HEK293T (cell line): ENCODE results near the gene TSEN54.

Experiments
- CTCF ChIA-PET: fragments of 350-600 bp; formaldehyde crosslinking; extraction: SDS; loops from one replicate; lab custom pipeline; 2021; ENCODE audit warnings: antibody characterized with exemption, inconsistent platforms; lab: Yijun Ruan, JAX
- POLR2A ChIA-PET: fragments of 350-600 bp; formaldehyde crosslinking; extraction: SDS; loops from one replicate; lab custom pipeline; 2020; ENCODE audit warnings: antibody characterized with exemption, inconsistent platforms; lab: Yijun Ruan, JAX
- DNase-seq: peaks from one replicate; pipeline ENCODE4 v3.0.0; 2012; ENCODE audit warnings: mixed read lengths; ENCODE audit errors: extremely low spot score
- ARNT ChIP-seq: fragments of 450-650 bp; IDR thresholded peaks from 2 replicates; pipeline ENCODE4 v1.6.1; 2017; ENCODE audit warnings: mild to moderate bottlenecking
- BHLHE40 ChIP-seq: fragments of 450-650 bp; IDR thresholded peaks from 2 replicates; pipeline ENCODE4 v1.6.1; 2016; ENCODE audit warnings: mild to moderate bottlenecking, moderate library complexity, borderline replicate concordance
- CTBP1 ChIP-seq: fragments of 450-650 bp; IDR thresholded peaks from 2 replicates; pipeline ENCODE4 v1.6.1; 2016; ENCODE audit warnings: borderline replicate concordance
- ELF4 ChIP-seq: fragments of 450-650 bp; IDR thresholded peaks from 2 replicates; pipeline ENCODE4 v1.6.1; 2017; ENCODE audit warnings: antibody characterized with exemption
- FOXA1 ChIP-seq: fragments of 450-650 bp; IDR thresholded peaks from 2 replicates; pipeline ENCODE4 v1.6.1; 2016; ENCODE audit warnings: mild to moderate bottlenecking
- FOXK2 ChIP-seq: fragments of 450-650 bp; IDR thresholded peaks from 2 replicates; pipeline ENCODE4 v1.6.1; 2016; ENCODE audit warnings: mild to moderate bottlenecking
- FOXM1 ChIP-seq: fragments of 450-650 bp; IDR thresholded peaks from 2 replicates; pipeline ENCODE4 v1.6.1; 2017; ENCODE audit warnings: mild to moderate bottlenecking, borderline replicate concordance
- HDGF ChIP-seq: fragments of 450-650 bp; IDR thresholded peaks from 2 replicates; pipeline ENCODE4 v1.6.1; 2017; ENCODE audit warnings: antibody characterized with exemption, borderline replicate concordance
- L3MBTL2 ChIP-seq: fragments of 450-650 bp; conservative IDR thresholded peaks from 2 replicates; pipeline ENCODE4 v1.6.1; 2016; ENCODE audit warnings: mild to moderate bottlenecking
- LEF1 ChIP-seq: fragments of 450-650 bp; IDR thresholded peaks from 2 replicates; pipeline ENCODE4 v1.6.1; 2017; ENCODE audit warnings: mild to moderate bottlenecking, borderline replicate concordance
- NFRKB ChIP-seq: fragments of 450-650 bp; IDR thresholded peaks from 2 replicates; pipeline ENCODE4 v1.6.1; 2016; ENCODE audit warnings: mild to moderate bottlenecking, moderate library complexity
- SP1 ChIP-seq: fragments of 450-650 bp; IDR thresholded peaks from 2 replicates; pipeline ENCODE4 v1.6.1; 2017
- SUZ12 ChIP-seq: fragments of 450-650 bp; IDR thresholded peaks from 2 replicates; pipeline ENCODE4 v1.6.1; 2016; ENCODE audit warnings: mild to moderate bottlenecking
- TARDBP ChIP-seq: fragments of 450-650 bp; IDR thresholded peaks from 2 replicates; pipeline ENCODE4 v1.6.1; 2016
- ZNF384 ChIP-seq: fragments of 450-650 bp; IDR thresholded peaks from 2 replicates; pipeline ENCODE4 v1.6.1; 2016
- TF ChIP-seq, protein P1 (sequence below): fragments of 450-650 bp; IDR thresholded peaks from 2 replicates; pipeline ENCODE4 v1.6.1; 2016

Gene TSEN54

DNA sequence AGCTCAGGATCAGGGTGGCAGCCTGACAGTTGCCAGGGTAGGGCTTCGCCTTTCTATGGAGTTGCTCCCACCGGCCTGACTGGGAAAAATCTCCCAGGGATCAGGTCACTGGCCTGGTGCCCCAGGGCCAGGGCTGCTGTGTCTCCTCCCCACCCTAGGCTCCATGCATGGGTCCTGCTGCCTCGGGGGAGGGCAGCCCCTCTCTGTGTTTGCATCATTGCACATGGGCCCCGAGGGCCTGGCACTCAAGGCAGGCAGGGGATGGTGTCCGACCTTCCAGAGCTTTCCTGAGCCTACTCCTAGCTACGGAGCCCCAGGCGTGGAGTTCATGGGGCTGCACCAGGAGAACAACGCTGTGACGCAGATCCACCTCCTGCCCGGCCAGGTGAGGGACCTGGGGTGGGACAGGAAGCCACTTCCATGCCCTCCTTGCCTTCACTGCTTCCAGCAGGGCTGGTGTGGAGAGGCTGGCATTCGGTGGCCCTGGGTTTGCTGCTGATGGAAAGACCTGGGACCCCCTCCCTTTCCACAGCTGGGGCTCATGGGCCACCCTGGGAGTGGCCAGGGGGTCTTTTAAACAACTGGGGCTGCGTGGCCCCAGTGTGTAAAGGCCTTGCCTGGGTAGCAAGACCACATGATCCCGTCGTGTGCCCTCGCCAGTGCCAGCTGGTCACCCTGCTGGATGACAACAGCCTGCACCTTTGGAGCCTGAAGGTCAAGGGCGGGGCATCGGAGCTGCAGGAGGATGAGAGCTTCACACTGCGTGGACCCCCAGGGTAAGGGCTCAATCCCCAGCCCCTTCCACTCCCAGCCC, 41.7 kb downstream of the TSEN54 start:
- DNase-seq, result no peak
- TF ChIP-seq FOXK2 (no peak), HDGF (no peak), FOXA1 (no peak), TARDBP (no peak), SP1 (no peak), FOXM1 (no peak), ZNF384 (no peak), SUZ12 (no peak), BHLHE40 (no peak), LEF1 (no peak), L3MBTL2 (no peak), CTBP1 (no peak), ELF4 (no peak), ARNT (no peak), NFRKB (no peak)
- TF ChIP-seq, protein P1, sequence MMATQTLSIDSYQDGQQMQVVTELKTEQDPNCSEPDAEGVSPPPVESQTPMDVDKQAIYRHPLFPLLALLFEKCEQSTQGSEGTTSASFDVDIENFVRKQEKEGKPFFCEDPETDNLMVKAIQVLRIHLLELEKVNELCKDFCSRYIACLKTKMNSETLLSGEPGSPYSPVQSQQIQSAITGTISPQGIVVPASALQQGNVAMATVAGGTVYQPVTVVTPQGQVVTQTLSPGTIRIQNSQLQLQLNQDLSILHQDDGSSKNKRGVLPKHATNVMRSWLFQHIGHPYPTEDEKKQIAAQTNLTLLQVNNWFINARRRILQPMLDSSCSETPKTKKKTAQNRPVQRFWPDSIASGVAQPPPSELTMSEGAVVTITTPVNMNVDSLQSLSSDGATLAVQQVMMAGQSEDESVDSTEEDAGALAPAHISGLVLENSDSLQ, result no peak
- ChIA-PET CTCF (interaction anchor here (0.8 to 1.0 kb wide), 2 partner anchors 33 to 43 kb away, joined by 3 to 4 read pairs; partner anchors contain the start of gene LLGL2), POLR2A (no interaction called here)

DNA sequence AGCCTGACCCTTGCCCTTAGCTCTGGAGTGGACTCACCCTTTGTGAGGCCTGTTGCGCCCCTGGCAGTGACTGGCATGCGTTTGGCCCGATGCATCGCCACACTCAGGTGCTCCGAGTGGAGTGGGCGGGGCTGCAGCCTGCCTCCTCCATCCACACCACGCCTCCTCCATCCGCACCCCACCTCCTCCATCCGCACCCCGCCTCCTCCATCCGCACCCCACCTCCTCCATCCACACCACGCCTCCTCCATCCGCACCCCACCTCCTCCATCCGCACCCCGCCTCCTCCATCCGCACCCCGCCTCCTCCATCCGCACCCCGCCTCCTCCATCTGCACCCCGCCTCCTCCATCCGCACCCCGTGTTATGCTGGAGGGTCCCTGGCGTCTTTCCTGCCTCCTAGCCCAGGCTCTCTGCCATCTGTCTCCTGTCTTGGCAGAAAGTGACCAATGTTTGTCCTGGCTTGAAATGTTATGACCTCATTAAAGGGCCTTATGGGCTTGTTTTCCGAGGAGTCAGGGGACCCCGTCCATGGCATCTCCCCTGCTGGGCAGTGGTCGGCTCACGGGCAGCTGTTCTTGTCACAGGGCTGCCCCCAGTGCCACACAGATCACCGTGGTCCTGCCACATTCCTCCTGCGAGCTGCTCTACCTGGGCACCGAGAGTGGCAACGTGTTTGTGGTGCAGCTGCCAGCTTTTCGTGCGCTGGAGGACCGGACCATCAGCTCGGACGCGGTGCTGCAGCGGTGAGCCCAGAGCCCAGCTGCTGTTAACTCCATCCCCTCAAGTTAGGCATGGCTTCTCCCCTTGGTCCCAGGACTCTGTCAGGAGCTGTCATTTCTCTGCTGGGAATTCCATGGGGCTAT, 42.6 kb downstream of the TSEN54 start:
- POLR2A ChIA-PET, result interaction anchor here (1.2 kb wide), 1 partner anchor 42 kb away, joined by 4 read pairs; no protein-coding TSS in a partner anchor

DNA sequence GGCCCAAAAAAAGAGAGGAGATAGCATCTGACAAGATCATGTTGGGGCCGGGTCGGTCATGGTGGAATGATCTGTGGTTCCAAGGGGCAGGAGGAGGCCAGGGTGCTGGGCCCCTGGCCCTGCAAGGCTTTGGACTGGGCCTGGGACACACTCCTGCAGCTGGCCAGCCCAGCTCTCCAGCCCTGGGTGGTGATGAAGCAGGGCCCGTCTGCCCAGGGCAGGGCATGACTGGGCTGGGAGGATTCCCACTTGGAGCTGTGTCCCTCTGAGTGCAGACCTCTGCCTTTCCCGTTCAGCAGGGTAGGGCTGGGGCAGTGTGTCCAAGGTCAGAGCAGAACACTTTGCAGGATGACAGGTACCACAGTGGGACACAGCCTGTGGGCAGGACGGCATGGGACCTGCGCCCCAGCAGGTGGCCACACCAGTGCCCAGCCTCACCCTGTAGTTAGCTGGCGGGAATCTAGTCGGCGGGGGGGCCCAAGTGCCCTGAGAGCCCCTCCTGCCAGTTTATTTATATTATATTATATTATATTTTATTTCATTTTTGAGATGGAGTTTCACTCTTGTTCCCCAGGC, 43.7 kb downstream of the TSEN54 start:
- ChIA-PET POLR2A (interaction anchor here (1.2 kb wide), 1 partner anchor 43 kb away, joined by 4 read pairs; no protein-coding TSS in a partner anchor), CTCF (no interaction called here)
- no peak for TF ChIP-seq ELF4
- TF ChIP-seq ZNF384, result no peak
- TF ChIP-seq NFRKB, result no peak
- DNase-seq, result no peak

More for the DNA sequence above, 42.6 kb downstream of the TSEN54 start:
- no peak for DNase-seq
- CTCF ChIA-PET, result interaction anchor here (0.8 kb wide), 1 partner anchor 42 kb away, joined by 3 read pairs; no protein-coding TSS in a partner anchor
- TF ChIP-seq ARNT (no peak), L3MBTL2 (no peak), HDGF (no peak), NFRKB (no peak), SUZ12 (no peak), FOXK2 (no peak), TARDBP (no peak), FOXM1 (no peak), LEF1 (no peak), BHLHE40 (no peak), SP1 (no peak), FOXA1 (no peak), ZNF384 (no peak), ELF4 (no peak), CTBP1 (no peak)
- TF ChIP-seq, protein P1, result no peak

DNA sequence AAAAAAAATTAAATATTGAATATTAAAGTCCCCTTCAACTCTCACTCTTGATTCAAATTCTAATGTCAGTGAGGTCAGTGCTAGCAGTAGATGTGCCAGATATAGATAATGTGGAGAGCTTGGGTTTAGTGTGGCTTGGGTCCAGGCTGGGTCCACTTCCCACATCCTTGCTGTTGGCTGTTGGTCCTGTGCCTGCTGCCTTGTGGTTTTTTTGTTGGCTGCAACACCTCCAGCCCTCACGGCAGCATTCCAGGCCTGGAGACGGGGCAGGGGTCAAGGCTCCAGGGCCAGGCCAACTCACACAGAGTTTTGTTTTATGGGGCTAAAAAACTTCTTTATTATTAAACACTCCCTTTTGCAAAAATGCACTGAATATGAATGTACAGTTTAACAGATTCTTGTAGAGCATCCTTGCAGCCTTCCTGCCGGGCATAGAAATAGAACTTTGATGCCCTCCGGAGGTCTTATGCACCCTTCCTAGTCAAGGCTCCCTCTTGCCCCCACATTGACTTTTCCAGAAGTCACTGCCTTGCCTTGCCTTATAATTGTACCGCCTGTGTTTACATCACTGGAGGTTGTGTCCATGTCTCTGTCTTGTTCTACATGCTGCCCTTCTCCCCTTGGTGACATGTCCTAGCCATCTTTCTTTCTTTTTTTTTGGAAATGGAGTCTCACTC, 45.7 kb downstream of the TSEN54 start:
- CTCF ChIA-PET, result interaction anchor here (0.7 kb wide), 1 partner anchor 186 kb away, joined by 9 read pairs; no protein-coding TSS in a partner anchor
- no peak for DNase-seq
- POLR2A ChIA-PET, result no interaction called here
- TF ChIP-seq, protein P1, result no peak
- TF ChIP-seq SUZ12, result no peak
- TF ChIP-seq HDGF, result no peak
- TF ChIP-seq ELF4, result no peak
- no peak for TF ChIP-seq BHLHE40
- TF ChIP-seq L3MBTL2, result no peak
- no peak for TF ChIP-seq NFRKB
- TF ChIP-seq SP1, result no peak
- TF ChIP-seq FOXM1, result no peak
- TF ChIP-seq ARNT, result no peak
- no peak for TF ChIP-seq FOXA1
- TF ChIP-seq LEF1, result no peak
- TF ChIP-seq CTBP1, result no peak
- no peak for TF ChIP-seq FOXK2
- no peak for TF ChIP-seq ZNF384
- no peak for TF ChIP-seq TARDBP
